Sigmoid colon (tissue), 7 donors: ENCODE measurements around the gene RBM18. TPM values are rescaled to one million over a fixed set of nuclear protein-coding genes. Genes with fewer than 3 reads are reported as not detected.

Experiments used
- DNase-seq: peaks from one replicate; pipeline ENCODE4 v3.0.0-alpha.2; 2019
- H3K27ac ChIP-seq, 4 donors: fragments of 200-600 bp; sonication (generic); one replicate each; pipeline ENCODE4 v1.5.1; 2016 to 2019; ENCODE audit warnings: mild to moderate bottlenecking in 1 of 4
- H3K27me3 ChIP-seq, 3 donors: fragments of 200-600 bp; sonication (generic); one replicate each; pipeline ENCODE4 v1.5.1; 2019; ENCODE audit warnings: mild to moderate bottlenecking in 1 of 3
- H3K36me3 ChIP-seq, 4 donors: fragments of 200-600 bp; sonication (generic); one replicate each; pipeline ENCODE4 v1.5.1; 2016 to 2019
- H3K4me1 ChIP-seq, 4 donors: fragments of 200-600 bp; sonication (generic); one replicate each; pipeline ENCODE4 v1.5.1; 2017 to 2019
- H3K4me3 ChIP-seq, 4 donors: fragments of 200-600 bp; sonication (generic); one replicate each; pipeline ENCODE4 v1.5.1; 2017 to 2019; ENCODE audit warnings: mild to moderate bottlenecking in 2 of 4, moderate library complexity in 1 of 4
- H3K9me3 ChIP-seq, 4 donors: fragments of 200-600 bp in 3 of 4; sonication (generic) in 3 of 4; one replicate each; pipeline versions ENCODE4 v1.5.1 to v1.6.1; 2013 to 2019
- EP300 ChIP-seq, 4 donors: sonication (generic); formaldehyde crosslinking; IDR thresholded peaks; one replicate each; pipeline ENCODE4 v1.6.1; 2017; ENCODE audit warnings: antibody characterized with exemption in 4 of 4
- POLR2A ChIP-seq, 2 donors: fragments of 450-650 bp; IDR thresholded peaks; one replicate each; pipeline ENCODE4 v1.6.1; 2016; ENCODE audit warnings: antibody characterized with exemption in 2 of 2, mild to moderate bottlenecking in 2 of 2, moderate library complexity in 2 of 2
- POLR2AphosphoS5 ChIP-seq, 4 donors: sonication (generic); formaldehyde crosslinking; IDR thresholded peaks; one replicate each; pipeline ENCODE4 v1.6.1; 2017; ENCODE audit warnings: antibody characterized with exemption in 4 of 4
- WGBS, 2 donors: extraction: QIAGEN DNeasy Blood & Tissue Kit; methylation state at CpG; one replicate each; pipeline ENCODE4 v1.1.7; 2013; 5-methylcytosine and 5-hydroxymethylcytosine counted together
- intact Hi-C: fragments of 100-400 bp; cut with DNase I; formaldehyde crosslinking; loops from one replicate; pipeline ENCODE4 v1.15.1; 2023
- polyA plus RNA-seq, 3 donors: library from polyadenylated mRNA; stranded (reverse); fragments of 200-250 nt; gene quantifications; one replicate each; pipeline ENCODE4 v1.2.3, GENCODE V29; 2013
- total RNA-seq, 4 donors: library from RNA; depleted of rRNA; stranded (reverse); fragments of >200 nt; gene quantifications; one replicate each; pipeline ENCODE4 v1.1.0, GENCODE V29; 2016
- TF ChIP-seq, protein P1 (sequence below), 4 experiments: fragments of 450-650 bp in 3 of 4; fragments of 200-600 bp in 1 of 4; IDR thresholded peaks; one replicate each; pipeline ENCODE4 v1.5.1; 2016 to 2019; ENCODE audit warnings: antibody characterized with exemption in 4 of 4, mild to moderate bottlenecking in 3 of 4, moderate library complexity in 2 of 4
- donor health status: healthy with polysubstance abuse.
- donor health status: Bipolar disorder and iron deficiency.
- donor health status: healthy.

Gene RBM18
- total and polyA plus RNA-seq, 7 donors: 8.2 to 16.8 (median 11.9) TPM

DNA sequence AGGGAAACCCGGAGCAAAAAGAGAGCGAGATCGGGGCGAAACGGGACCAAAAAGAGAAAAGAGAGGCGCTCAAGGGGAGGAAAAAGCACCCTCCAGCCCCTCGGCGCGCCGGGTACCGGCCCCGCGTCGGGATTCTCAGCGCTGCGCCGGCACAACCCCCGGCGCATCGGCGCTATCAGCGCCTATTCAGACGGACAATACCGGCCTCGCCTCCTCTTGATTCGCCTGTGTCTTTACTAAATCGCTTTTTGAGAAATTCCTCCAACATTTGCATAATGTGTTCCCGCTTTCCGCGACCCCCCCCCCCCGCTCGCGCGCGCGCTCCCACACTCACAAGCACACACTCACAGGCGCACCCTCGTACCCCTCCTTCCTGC, 36.5 kb downstream of the RBM18 start:
- Histone ChIP-seq H3K9me3 (no peaks in the 10 kb centered on the region), H3K27ac (peak overlapping the region in 1 of 4 donors; percentile 55), H3K36me3 (no peaks in the 10 kb centered on the region), H3K27me3 (peaks cover 42 to 82% (median 82%) of the 10 kb centered on the region in 3 donors), H3K4me1 (peaks cover 0 to 41% (median 38%) of the 10 kb centered on the region in 4 donors), H3K4me3 (peak overlapping the region in 3 of 4 donors; percentile 27 to 44 (median 43))
- TF ChIP-seq POLR2AphosphoS5 (IDR thresholded peaks at IDR 0.05) (no peak), POLR2A (IDR thresholded peaks at IDR 0.05) (no peak), EP300 (IDR thresholded peaks at IDR 0.05) (no peak)
- TF ChIP-seq, protein P1, sequence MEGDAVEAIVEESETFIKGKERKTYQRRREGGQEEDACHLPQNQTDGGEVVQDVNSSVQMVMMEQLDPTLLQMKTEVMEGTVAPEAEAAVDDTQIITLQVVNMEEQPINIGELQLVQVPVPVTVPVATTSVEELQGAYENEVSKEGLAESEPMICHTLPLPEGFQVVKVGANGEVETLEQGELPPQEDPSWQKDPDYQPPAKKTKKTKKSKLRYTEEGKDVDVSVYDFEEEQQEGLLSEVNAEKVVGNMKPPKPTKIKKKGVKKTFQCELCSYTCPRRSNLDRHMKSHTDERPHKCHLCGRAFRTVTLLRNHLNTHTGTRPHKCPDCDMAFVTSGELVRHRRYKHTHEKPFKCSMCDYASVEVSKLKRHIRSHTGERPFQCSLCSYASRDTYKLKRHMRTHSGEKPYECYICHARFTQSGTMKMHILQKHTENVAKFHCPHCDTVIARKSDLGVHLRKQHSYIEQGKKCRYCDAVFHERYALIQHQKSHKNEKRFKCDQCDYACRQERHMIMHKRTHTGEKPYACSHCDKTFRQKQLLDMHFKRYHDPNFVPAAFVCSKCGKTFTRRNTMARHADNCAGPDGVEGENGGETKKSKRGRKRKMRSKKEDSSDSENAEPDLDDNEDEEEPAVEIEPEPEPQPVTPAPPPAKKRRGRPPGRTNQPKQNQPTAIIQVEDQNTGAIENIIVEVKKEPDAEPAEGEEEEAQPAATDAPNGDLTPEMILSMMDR (IDR thresholded peaks at IDR 0.05): no peak
- DNase-seq: no peak
- intact Hi-C loops: loop anchor here (2.0 kb wide), 1 partner anchor 51 kb away; no protein-coding TSS in a partner anchor
- WGBS, 2 donors: 1% methylated on average over 38 of the region's 38 CpGs

DNA sequence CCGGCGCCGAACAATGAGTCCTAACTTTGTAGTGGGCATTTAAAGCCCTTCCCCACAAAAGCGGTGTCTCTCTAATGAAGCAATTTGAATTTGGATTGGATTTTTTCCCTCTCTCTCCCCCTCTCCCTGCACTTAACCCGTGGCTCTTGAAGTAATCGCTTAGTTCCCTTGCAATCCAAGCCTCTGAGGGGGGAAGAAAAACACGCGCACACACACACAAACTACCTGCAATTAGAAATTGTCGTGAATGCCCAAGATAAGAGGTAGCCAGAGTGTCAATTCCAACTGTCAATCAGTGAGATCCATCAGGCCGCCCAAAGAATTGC, 37.1 kb downstream of the RBM18 start:
- H3K4me3 ChIP-seq: peak overlapping the region in 3 of 4 donors; percentile 27 to 44 (median 43)

DNA sequence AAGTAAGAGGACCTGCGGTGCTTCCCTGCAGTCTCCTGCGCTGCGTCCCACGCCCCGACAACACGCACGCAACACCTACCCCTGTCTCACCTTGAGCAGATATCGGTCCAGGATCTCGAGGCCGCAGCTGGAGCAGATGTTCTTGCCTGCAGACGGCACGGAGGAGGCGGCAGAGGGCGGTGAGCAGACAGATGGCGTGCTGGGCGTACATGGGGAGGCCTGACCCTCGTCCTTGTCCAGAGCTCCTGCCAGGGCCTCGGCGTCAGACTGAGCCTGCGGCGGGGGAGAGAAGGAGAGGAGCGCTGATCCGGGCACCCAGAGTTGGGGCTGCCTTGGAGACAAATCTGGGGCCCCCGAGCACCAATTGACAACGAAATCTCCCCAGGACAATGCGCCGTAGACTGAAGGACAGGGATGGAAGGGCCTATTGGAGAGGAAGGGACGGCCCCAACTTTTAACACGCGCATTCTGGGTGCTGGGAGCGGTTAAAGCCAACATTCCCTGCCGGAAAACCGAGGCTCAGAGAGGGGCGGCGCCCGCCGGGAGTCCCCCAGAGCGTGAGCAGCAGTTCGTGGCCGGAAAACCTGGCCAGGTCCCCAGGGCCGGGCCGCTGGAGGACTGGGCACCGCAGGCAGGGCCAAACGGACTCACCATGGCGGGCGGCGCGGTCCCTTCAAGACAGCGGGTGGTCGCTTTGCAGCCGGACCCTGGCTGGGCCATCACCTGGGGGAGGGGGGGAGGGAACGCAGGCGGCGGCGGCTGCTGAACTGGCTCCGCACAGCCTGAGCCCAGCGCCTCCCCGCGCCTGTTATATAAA, 37.7 kb downstream of the RBM18 start:
- Histone ChIP-seq H3K27me3 (peaks cover 52 to 94% (median 87%) of the 10 kb centered on the region in 3 donors), H3K36me3 (no peaks in the 10 kb centered on the region), H3K4me3 (peak overlapping the region in 3 of 4 donors; percentile 27 to 44 (median 43)), H3K27ac (no peak overlapping the region), H3K4me1 (peaks cover 0 to 41% (median 38%) of the 10 kb centered on the region in 4 donors), H3K9me3 (no peaks in the 10 kb centered on the region)
- 9 to 27% methylated on average over 59 of the region's 59 CpGs for WGBS, 2 donors
- intact Hi-C loops: no loop called here
- no peak for DNase-seq
- TF ChIP-seq POLR2AphosphoS5 (IDR thresholded peaks at IDR 0.05) (peak in 1 of 4 donors; percentile 28), EP300 (IDR thresholded peaks at IDR 0.05) (no peak)

More for the DNA sequence above, 37.1 kb downstream of the RBM18 start:
- WGBS, 2 donors: 7 to 19% methylated on average over 10 of the region's 10 CpGs
- Histone ChIP-seq H3K27me3 (peaks cover 48 to 89% (median 84%) of the 10 kb centered on the region in 3 donors), H3K4me1 (peaks cover 0 to 41% (median 38%) of the 10 kb centered on the region in 4 donors), H3K27ac (no peak overlapping the region), H3K9me3 (no peaks in the 10 kb centered on the region), H3K36me3 (no peaks in the 10 kb centered on the region)
- no peak for TF ChIP-seq POLR2A (IDR thresholded peaks at IDR 0.05)
- no peak for TF ChIP-seq POLR2AphosphoS5 (IDR thresholded peaks at IDR 0.05)
- TF ChIP-seq, protein P1 (IDR thresholded peaks at IDR 0.05): no peak
- no peak for TF ChIP-seq EP300 (IDR thresholded peaks at IDR 0.05)
- intact Hi-C loops: no loop called here
- no peak for DNase-seq

DNA sequence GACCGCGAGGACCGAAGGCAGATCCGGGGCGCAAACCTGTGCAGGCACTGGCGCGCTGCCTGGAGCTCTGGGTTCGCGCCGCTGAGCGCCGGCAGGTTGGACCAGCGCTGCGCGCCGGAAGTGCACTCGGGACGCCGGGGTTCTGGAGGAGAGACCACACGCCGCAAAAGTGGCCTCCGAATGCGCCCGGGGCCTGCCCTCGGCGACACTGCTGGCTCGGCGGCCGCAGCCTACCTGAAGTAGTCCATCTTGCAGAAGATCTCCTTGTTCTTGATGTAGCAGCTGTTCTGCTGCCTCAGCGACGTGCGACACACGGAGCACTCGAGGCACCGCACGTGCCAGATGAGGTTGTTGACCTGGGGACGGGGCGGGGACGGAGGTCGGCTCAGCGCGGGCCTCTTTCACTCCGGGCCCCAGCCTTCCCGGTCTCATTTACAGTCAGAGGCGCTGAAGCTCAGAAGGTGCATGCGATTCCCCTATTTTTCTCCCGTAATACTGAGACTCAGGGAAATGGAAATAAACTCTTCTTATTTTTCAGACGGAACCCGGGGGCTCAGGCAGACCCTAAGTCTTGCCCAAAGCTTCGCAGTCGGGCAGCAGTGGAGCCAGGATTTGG, 38.4 kb downstream of the RBM18 start:
- TF ChIP-seq, protein P1 (IDR thresholded peaks at IDR 0.05): no peak
- no peak for TF ChIP-seq POLR2A (IDR thresholded peaks at IDR 0.05)
- no peaks in the 10 kb centered on the region for H3K36me3 ChIP-seq
- H3K9me3 ChIP-seq: no peaks in the 10 kb centered on the region
- peaks cover 0 to 41% (median 40%) of the 10 kb centered on the region in 4 donors for H3K4me1 ChIP-seq
- no peak overlapping the region for H3K27ac ChIP-seq
- peaks cover 58 to 100% (median 94%) of the 10 kb centered on the region in 3 donors for H3K27me3 ChIP-seq
- intact Hi-C loops: no loop called here
- 7 to 17% methylated on average over 51 of the region's 51 CpGs for WGBS, 2 donors
- H3K4me3 ChIP-seq: peak overlapping the region; percentile 2 to 34 (median 20)
- DNase-seq: no peak
